ENCODE results near the gene MCHR2.

GRCh38 chr6:99967052-99967451 is 27.0 kb downstream of the MCHR2 start:
- TF ChIP-seq EZH2 (IDR thresholded peaks at IDR 0.05) (no peak), POLR2AphosphoS5 (IDR thresholded peaks at IDR 0.05; ENCODE audit: borderline replicate concordance, low read depth, low read length) (no peak), FOXP2 (optimal IDR thresholded peaks at IDR 0.05; ENCODE audit: control extremely low read depth, extremely low read length, insufficient read depth) (no peak)

Data from SK-N-MC (cell line).